GM12878 (cell line): ENCODE data around the gene ANO10. TPM values are rescaled to one million over a fixed set of nuclear protein-coding genes. Genes with fewer than 3 reads are reported as not detected.

Experiments
- BCLAF1 ChIP-seq: fragments of 450-650 bp; IDR thresholded peaks from 2 replicates; pipeline ENCODE4 v1.6.1; 2017; ENCODE audit warnings: antibody characterized with exemption, mild to moderate bottlenecking, moderate library complexity
- CTCF ChIP-seq, 3 experiments: IDR thresholded peaks in 2 of 3; conservative IDR thresholded peaks in 1 of 3; 2 replicates each; pipeline ENCODE4 v1.5.1; 2011; ENCODE audit warnings: low read depth in 3 of 3, low read length in 3 of 3, mild to moderate bottlenecking in 3 of 3, control low read depth in 2 of 3, moderate library complexity in 2 of 3, inconsistent platforms in 1 of 3, mixed read lengths in 1 of 3; ENCODE audit not compliant: control insufficient read depth in 2 of 3, insufficient read depth in 1 of 3; ENCODE audit errors: extremely low read depth in 1 of 3
- EP300 ChIP-seq, 2 experiments: fragments of 150-350 bp in 1 of 2; IDR thresholded peaks; 2 replicates each; pipeline ENCODE4 v1.6.1; 2011 to 2012; ENCODE audit warnings: low read depth in 2 of 2, low read length in 2 of 2, borderline replicate concordance in 1 of 2, improper control_type of control experiment in 1 of 2, inconsistent platforms in 1 of 2; ENCODE audit not compliant: control insufficient read depth in 1 of 2
- ESRRA ChIP-seq: IDR thresholded peaks from 2 replicates; pipeline ENCODE4 v1.6.1; 2012; ENCODE audit warnings: mild to moderate bottlenecking, low read length, improper control_type of control experiment
- MTA3 ChIP-seq: IDR thresholded peaks from 2 replicates; pipeline ENCODE4 v1.6.1; 2012; ENCODE audit warnings: low read length, inconsistent platforms, borderline replicate concordance
- MXI1 ChIP-seq: fragments of 150-350 bp; IDR thresholded peaks from 2 replicates; pipeline ENCODE4 v1.6.1; 2011; ENCODE audit warnings: low read depth, mild to moderate bottlenecking, inconsistent platforms, low read length, improper control_type of control experiment
- NFYB ChIP-seq: IDR thresholded peaks from 2 replicates; pipeline ENCODE4 v1.6.1; 2011; ENCODE audit warnings: low read depth, mild to moderate bottlenecking, low read length, improper control_type of control experiment, moderate library complexity; ENCODE audit not compliant: insufficient read depth
- PAX5 ChIP-seq: IDR thresholded peaks from 2 replicates; pipeline ENCODE4 v1.6.1; 2011; ENCODE audit warnings: low read depth, low read length, borderline replicate concordance
- RAD51 ChIP-seq: fragments of 450-650 bp; IDR thresholded peaks from 2 replicates; pipeline ENCODE4 v1.6.1; 2016; ENCODE audit warnings: moderate library complexity, mild to moderate bottlenecking, inconsistent platforms
- SIN3A ChIP-seq: IDR thresholded peaks from 2 replicates; pipeline ENCODE4 v1.6.1; 2012; ENCODE audit warnings: low read depth, low read length, improper control_type of control experiment
- SP1 ChIP-seq: IDR thresholded peaks from one replicate; pipeline ENCODE4 v1.6.1; 2011; ENCODE audit warnings: low read depth, low read length
- STAT1 ChIP-seq: fragments of 450-650 bp; conservative IDR thresholded peaks from 2 replicates; pipeline ENCODE4 v1.6.1; 2014; ENCODE audit warnings: antibody characterized with exemption, mild to moderate bottlenecking
- STAT3 ChIP-seq: IDR thresholded peaks from 2 replicates; pipeline ENCODE4 v1.6.1; 2011; ENCODE audit warnings: low read depth, low read length, improper control_type of control experiment
- ZNF274 ChIP-seq: IDR thresholded peaks from one replicate; pipeline ENCODE4 v1.8.0; 2011; ENCODE audit not compliant: insufficient read length, insufficient read depth
- ZZZ3 ChIP-seq: IDR thresholded peaks from 2 replicates; pipeline ENCODE4 v1.6.1; 2011; ENCODE audit warnings: low read depth; ENCODE audit not compliant: control insufficient read depth, insufficient read length
- polyA plus RNA-seq, 11 experiments: library from polyadenylated mRNA; depleted of rRNA in 4 of 11; unstranded in 6 of 11; stranded (reverse) in 5 of 11; fragments of >200 nt; fragmentation: Nextera tagmentation in 4 of 11; fragmentation: Illumina TruSeq in 1 of 11; extraction: Ambion mirVana in 4 of 11; extraction: Trizol in 1 of 11; gene quantifications; 1 replicate in 1 of 11; 2 replicates in 10 of 11; pipeline versions ENCODE4 v1.2.1 to v1.2.3, GENCODE V29; 2011 to 2016; ENCODE audit warnings: inconsistent platforms in 2 of 11, missing spikeins in 2 of 11, low read depth in 1 of 11
- total RNA-seq, 4 experiments: library from RNA; depleted of rRNA in 3 of 4; stranded (reverse); fragments of >200 nt in 3 of 4; fragmentation: Illumina TruSeq in 1 of 4; extraction: Trizol in 1 of 4; gene quantifications; 2 replicates each; pipeline versions ENCODE4 v1.2.1 to v1.2.3, GENCODE V29; 2013 to 2021

Gene ANO10
- total and polyA plus RNA-seq, 10 of the 15 experiments (the other 5 are each of a cell fraction or from before 2014, with no cell fraction given): 0.29 to 21.9 (median 1.6) TPM

GRCh38 chr3:43411429-43411828 lies 210.4 kb downstream of the ANO10 start (continued):
- no peak for TF ChIP-seq EP300 (IDR thresholded peaks at IDR 0.05; ENCODE audit: borderline replicate concordance in 1 of 2, control insufficient read depth in 1 of 2, low read depth in 2 of 2, low read length in 2 of 2)
- TF ChIP-seq MXI1: no peak
- no peak for TF ChIP-seq CTCF (IDR thresholded peaks at IDR 0.05 in 2 of 3, conservative IDR thresholded peaks at IDR 0.05 in 1 of 3; ENCODE audit: control insufficient read depth in 2 of 3, extremely low read depth in 1 of 3, insufficient read depth in 1 of 3, low read depth in 3 of 3, low read length in 3 of 3)
- no peak for TF ChIP-seq STAT1
- TF ChIP-seq RAD51: no peak
- TF ChIP-seq PAX5: no peak
- TF ChIP-seq ESRRA: no peak
- TF ChIP-seq NFYB: no peak
- no peak for TF ChIP-seq SP1
- no peak for TF ChIP-seq BCLAF1
- TF ChIP-seq ZNF274: no peak
- no peak for TF ChIP-seq ZZZ3
- TF ChIP-seq STAT3: no peak
- no peak for TF ChIP-seq SIN3A
- TF ChIP-seq MTA3: no peak
- TF ChIP-seq, all 136 proteins: peak for 0
